Body of pancreas (tissue), 4 donors: Measurements from ENCODE around the gene LYRM4.

ENCODE experiments used
- POLR2A ChIP-seq, 3 donors: fragments of 450-650 bp; IDR thresholded peaks; one replicate each; pipeline ENCODE4 v1.6.1; 2016; ENCODE audit warnings: antibody characterized with exemption in 3 of 3, mild to moderate bottlenecking in 2 of 3
- TF ChIP-seq, protein P1 (sequence below), 7 experiments: fragments of 450-650 bp in 4 of 7; fragments of 200-600 bp in 3 of 7; sonication (generic) in 3 of 7; IDR thresholded peaks; one replicate each; pipeline ENCODE4 v1.5.1; 2016 to 2019; ENCODE audit warnings: antibody characterized with exemption in 7 of 7

DNA sequence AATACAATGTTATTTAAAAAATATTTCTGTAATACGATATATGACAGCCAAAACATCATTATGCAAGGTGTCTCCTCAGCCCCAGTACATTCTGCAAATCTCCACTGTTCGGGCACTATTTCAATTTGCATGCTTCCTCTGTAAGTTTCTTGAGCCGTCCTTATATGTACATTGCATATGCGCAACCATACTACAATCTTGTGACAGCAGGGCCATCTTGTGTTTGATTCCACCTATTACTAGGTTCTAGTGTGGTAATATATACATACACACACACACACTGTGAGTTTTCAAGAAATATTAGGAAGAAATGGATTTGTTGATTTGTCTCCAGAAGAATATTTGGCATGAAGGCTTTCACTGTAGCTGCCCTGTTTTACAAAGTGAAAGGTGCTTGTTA lies 9.8 kb downstream of the LYRM4 start:
- TF ChIP-seq, protein P1, sequence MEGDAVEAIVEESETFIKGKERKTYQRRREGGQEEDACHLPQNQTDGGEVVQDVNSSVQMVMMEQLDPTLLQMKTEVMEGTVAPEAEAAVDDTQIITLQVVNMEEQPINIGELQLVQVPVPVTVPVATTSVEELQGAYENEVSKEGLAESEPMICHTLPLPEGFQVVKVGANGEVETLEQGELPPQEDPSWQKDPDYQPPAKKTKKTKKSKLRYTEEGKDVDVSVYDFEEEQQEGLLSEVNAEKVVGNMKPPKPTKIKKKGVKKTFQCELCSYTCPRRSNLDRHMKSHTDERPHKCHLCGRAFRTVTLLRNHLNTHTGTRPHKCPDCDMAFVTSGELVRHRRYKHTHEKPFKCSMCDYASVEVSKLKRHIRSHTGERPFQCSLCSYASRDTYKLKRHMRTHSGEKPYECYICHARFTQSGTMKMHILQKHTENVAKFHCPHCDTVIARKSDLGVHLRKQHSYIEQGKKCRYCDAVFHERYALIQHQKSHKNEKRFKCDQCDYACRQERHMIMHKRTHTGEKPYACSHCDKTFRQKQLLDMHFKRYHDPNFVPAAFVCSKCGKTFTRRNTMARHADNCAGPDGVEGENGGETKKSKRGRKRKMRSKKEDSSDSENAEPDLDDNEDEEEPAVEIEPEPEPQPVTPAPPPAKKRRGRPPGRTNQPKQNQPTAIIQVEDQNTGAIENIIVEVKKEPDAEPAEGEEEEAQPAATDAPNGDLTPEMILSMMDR (IDR thresholded peaks at IDR 0.05): no peak
- TF ChIP-seq POLR2A (IDR thresholded peaks at IDR 0.05): no peak
